ENCODE results near the gene PCLO.

The PCLO gene

GRCh38 chr7:82975811-82976468 is 186.7 kb downstream of the PCLO start:
- DNase-seq: no peak
- H3K4me1 ChIP-seq (ENCODE audit: control insufficient read depth, insufficient read depth, low read length, poor library complexity, severe bottlenecking): no peaks in the 10 kb centered on the region
- H3K36me3 ChIP-seq (ENCODE audit: control insufficient read depth, insufficient read depth, low read length): no peaks in the 10 kb centered on the region
- no peaks in the 10 kb centered on the region for H3K27me3 ChIP-seq (replicated peaks; ENCODE audit: control insufficient read depth, insufficient read depth, low read length, poor library complexity, severe bottlenecking)
- H3K4me3 ChIP-seq (ENCODE audit: insufficient read depth, low read depth, low read length, poor library complexity, severe bottlenecking): no peak overlapping the region
- no peak overlapping the region for H3K27ac ChIP-seq (ENCODE audit: insufficient read depth, low read length, poor library complexity, severe bottlenecking)
- H3K9me3 ChIP-seq (ENCODE audit: control insufficient read depth, low read length): no peaks in the 10 kb centered on the region

GRCh38 chr7:82972135-82972534 is 190.5 kb downstream of the PCLO start:
- no peaks in the 10 kb centered on the region for H3K27me3 ChIP-seq (replicated peaks; ENCODE audit: control insufficient read depth, insufficient read depth, low read length, poor library complexity, severe bottlenecking)
- no peaks in the 10 kb centered on the region for H3K36me3 ChIP-seq (ENCODE audit: control insufficient read depth, insufficient read depth, low read length)
- no peak for DNase-seq
- no peak overlapping the region for H3K4me3 ChIP-seq (ENCODE audit: insufficient read depth, low read depth, low read length, poor library complexity, severe bottlenecking)
- no peak overlapping the region for H3K27ac ChIP-seq (ENCODE audit: insufficient read depth, low read length, poor library complexity, severe bottlenecking)
- no peaks in the 10 kb centered on the region for H3K9me3 ChIP-seq (ENCODE audit: control insufficient read depth, low read length)
- no peaks in the 10 kb centered on the region for H3K4me1 ChIP-seq (ENCODE audit: control insufficient read depth, insufficient read depth, low read length, poor library complexity, severe bottlenecking)

GRCh38 chr7:82965088-82966036 is 197.3 kb downstream of the PCLO start:
- H3K9me3 ChIP-seq (ENCODE audit: control insufficient read depth, low read length): no peaks in the 10 kb centered on the region
- DNase-seq: no peak
- no peaks in the 10 kb centered on the region for H3K27me3 ChIP-seq (replicated peaks; ENCODE audit: control insufficient read depth, insufficient read depth, low read length, poor library complexity, severe bottlenecking)
- H3K36me3 ChIP-seq (ENCODE audit: control insufficient read depth, insufficient read depth, low read length): no peaks in the 10 kb centered on the region
- H3K4me1 ChIP-seq (ENCODE audit: control insufficient read depth, insufficient read depth, low read length, poor library complexity, severe bottlenecking): no peaks in the 10 kb centered on the region
- no peak overlapping the region for H3K27ac ChIP-seq (ENCODE audit: insufficient read depth, low read length, poor library complexity, severe bottlenecking)
- no peak overlapping the region for H3K4me3 ChIP-seq (ENCODE audit: insufficient read depth, low read depth, low read length, poor library complexity, severe bottlenecking)

- H3K27ac ChIP-seq (ENCODE audit: insufficient read depth, low read length, poor library complexity, severe bottlenecking): no peak overlapping the region
- DNase-seq: no peak
- H3K27me3 ChIP-seq (replicated peaks; ENCODE audit: control insufficient read depth, insufficient read depth, low read length, poor library complexity, severe bottlenecking): no peaks in the 10 kb centered on the region
These were observed 198.4 kb downstream of the PCLO start for GRCh38 chr7:82964150-82964882.

GRCh38 chr7:82961240-82961639 is 201.4 kb downstream of the PCLO start:
- Histone ChIP-seq H3K4me1 (ENCODE audit: control insufficient read depth, insufficient read depth, low read length, poor library complexity, severe bottlenecking) (no peaks in the 10 kb centered on the region), H3K36me3 (ENCODE audit: control insufficient read depth, insufficient read depth, low read length) (no peaks in the 10 kb centered on the region), H3K4me3 (ENCODE audit: insufficient read depth, low read depth, low read length, poor library complexity, severe bottlenecking) (no peak overlapping the region), H3K27ac (ENCODE audit: insufficient read depth, low read length, poor library complexity, severe bottlenecking) (no peak overlapping the region), H3K27me3 (replicated peaks; ENCODE audit: control insufficient read depth, insufficient read depth, low read length, poor library complexity, severe bottlenecking) (no peaks in the 10 kb centered on the region), H3K9me3 (ENCODE audit: control insufficient read depth, low read length) (no peaks in the 10 kb centered on the region)
- DNase-seq: no peak

More at GRCh38 chr7:82964150-82964882, 198.4 kb downstream of the PCLO start:
- no peaks in the 10 kb centered on the region for H3K36me3 ChIP-seq (ENCODE audit: control insufficient read depth, insufficient read depth, low read length)
- no peaks in the 10 kb centered on the region for H3K9me3 ChIP-seq (ENCODE audit: control insufficient read depth, low read length)
- no peak overlapping the region for H3K4me3 ChIP-seq (ENCODE audit: insufficient read depth, low read depth, low read length, poor library complexity, severe bottlenecking)
- no peaks in the 10 kb centered on the region for H3K4me1 ChIP-seq (ENCODE audit: control insufficient read depth, insufficient read depth, low read length, poor library complexity, severe bottlenecking)

- H3K36me3 ChIP-seq (ENCODE audit: control insufficient read depth, insufficient read depth, low read length): no peaks in the 10 kb centered on the region
- DNase-seq: no peak
- H3K27ac ChIP-seq (ENCODE audit: insufficient read depth, low read length, poor library complexity, severe bottlenecking): no peak overlapping the region
- H3K4me3 ChIP-seq (ENCODE audit: insufficient read depth, low read depth, low read length, poor library complexity, severe bottlenecking): no peak overlapping the region
- H3K9me3 ChIP-seq (ENCODE audit: control insufficient read depth, low read length): no peaks in the 10 kb centered on the region
- H3K27me3 ChIP-seq (replicated peaks; ENCODE audit: control insufficient read depth, insufficient read depth, low read length, poor library complexity, severe bottlenecking): no peaks in the 10 kb centered on the region
- no peaks in the 10 kb centered on the region for H3K4me1 ChIP-seq (ENCODE audit: control insufficient read depth, insufficient read depth, low read length, poor library complexity, severe bottlenecking)
These were observed 203.2 kb downstream of the PCLO start for GRCh38 chr7:82959528-82959927.

- Histone ChIP-seq H3K9me3 (ENCODE audit: control insufficient read depth, low read length) (no peaks in the 10 kb centered on the region), H3K27ac (ENCODE audit: insufficient read depth, low read length, poor library complexity, severe bottlenecking) (no peak overlapping the region), H3K4me3 (ENCODE audit: insufficient read depth, low read depth, low read length, poor library complexity, severe bottlenecking) (no peak overlapping the region), H3K27me3 (replicated peaks; ENCODE audit: control insufficient read depth, insufficient read depth, low read length, poor library complexity, severe bottlenecking) (no peaks in the 10 kb centered on the region), H3K4me1 (ENCODE audit: control insufficient read depth, insufficient read depth, low read length, poor library complexity, severe bottlenecking) (no peaks in the 10 kb centered on the region), H3K36me3 (ENCODE audit: control insufficient read depth, insufficient read depth, low read length) (no peaks in the 10 kb centered on the region)
- no peak for DNase-seq
These were observed 205.2 kb downstream of the PCLO start for GRCh38 chr7:82957521-82957920.

GRCh38 chr7:82953324-82954027 is 209.2 kb downstream of the PCLO start:
- Histone ChIP-seq H3K9me3 (ENCODE audit: control insufficient read depth, low read length) (no peaks in the 10 kb centered on the region), H3K4me1 (ENCODE audit: control insufficient read depth, insufficient read depth, low read length, poor library complexity, severe bottlenecking) (no peaks in the 10 kb centered on the region), H3K4me3 (ENCODE audit: insufficient read depth, low read depth, low read length, poor library complexity, severe bottlenecking) (no peak overlapping the region), H3K27ac (ENCODE audit: insufficient read depth, low read length, poor library complexity, severe bottlenecking) (no peak overlapping the region), H3K36me3 (ENCODE audit: control insufficient read depth, insufficient read depth, low read length) (no peaks in the 10 kb centered on the region), H3K27me3 (replicated peaks; ENCODE audit: control insufficient read depth, insufficient read depth, low read length, poor library complexity, severe bottlenecking) (no peaks in the 10 kb centered on the region)
- no peak for DNase-seq

GRCh38 chr7:82950436-82950835 is 212.2 kb downstream of the PCLO start:
- Histone ChIP-seq H3K4me3 (ENCODE audit: insufficient read depth, low read depth, low read length, poor library complexity, severe bottlenecking) (no peak overlapping the region), H3K27me3 (replicated peaks; ENCODE audit: control insufficient read depth, insufficient read depth, low read length, poor library complexity, severe bottlenecking) (no peaks in the 10 kb centered on the region), H3K9me3 (ENCODE audit: control insufficient read depth, low read length) (no peaks in the 10 kb centered on the region), H3K4me1 (ENCODE audit: control insufficient read depth, insufficient read depth, low read length, poor library complexity, severe bottlenecking) (no peaks in the 10 kb centered on the region), H3K27ac (ENCODE audit: insufficient read depth, low read length, poor library complexity, severe bottlenecking) (no peak overlapping the region), H3K36me3 (ENCODE audit: control insufficient read depth, insufficient read depth, low read length) (no peaks in the 10 kb centered on the region)
- DNase-seq: no peak
